Right lobe of liver (tissue), 4 donors: ENCODE data around the gene JADE1.

Source experiments
- CTCF ChIP-seq, 4 donors: fragments of 200-600 bp in 3 of 4; fragments of 450-650 bp in 1 of 4; IDR thresholded peaks; one replicate each; pipeline versions ENCODE4 v1.5.1 to v1.8.0; 2016 to 2022; ENCODE audit warnings: antibody characterized with exemption in 4 of 4, mild to moderate bottlenecking in 2 of 4
- POLR2A ChIP-seq: fragments of 450-650 bp; IDR thresholded peaks from one replicate; pipeline ENCODE4 v1.6.1; 2017; ENCODE audit warnings: antibody characterized with exemption, mild to moderate bottlenecking
- donor health status: DM: no; HTN: no; CAD: no.
- donor health status: DM: no; HTN: no; CAD: no.
- donor health status: DM: no; HTN: yes; CAD: no.

- TF ChIP-seq CTCF (IDR thresholded peaks at IDR 0.05) (no peak), POLR2A (no peak)
These were observed 36.6 kb downstream of the JADE1 start for GRCh38 chr4:128846063-128846462.
